Ovary (tissue), 3 donors: ENCODE data around the gene ARHGAP22.

Experiments
- EP300 ChIP-seq: sonication (generic); formaldehyde crosslinking; IDR thresholded peaks from one replicate; pipeline ENCODE4 v1.6.1; 2017; ENCODE audit warnings: antibody characterized with exemption
- POLR2A ChIP-seq: fragments of 450-650 bp; IDR thresholded peaks from one replicate; pipeline ENCODE4 v1.6.1; 2017; ENCODE audit warnings: antibody characterized with exemption, mild to moderate bottlenecking, moderate library complexity
- TF ChIP-seq, protein P1 (sequence below), 3 donors: fragments of 450-650 bp in 2 of 3; fragments of 200-600 bp in 1 of 3; IDR thresholded peaks; one replicate each; pipeline versions ENCODE4 v1.5.1 to v1.8.0; 2016 to 2022; ENCODE audit warnings: antibody characterized with exemption in 3 of 3, mild to moderate bottlenecking in 1 of 3
- donor health status: DM: no; HTN: no; CAD: no.

DNA sequence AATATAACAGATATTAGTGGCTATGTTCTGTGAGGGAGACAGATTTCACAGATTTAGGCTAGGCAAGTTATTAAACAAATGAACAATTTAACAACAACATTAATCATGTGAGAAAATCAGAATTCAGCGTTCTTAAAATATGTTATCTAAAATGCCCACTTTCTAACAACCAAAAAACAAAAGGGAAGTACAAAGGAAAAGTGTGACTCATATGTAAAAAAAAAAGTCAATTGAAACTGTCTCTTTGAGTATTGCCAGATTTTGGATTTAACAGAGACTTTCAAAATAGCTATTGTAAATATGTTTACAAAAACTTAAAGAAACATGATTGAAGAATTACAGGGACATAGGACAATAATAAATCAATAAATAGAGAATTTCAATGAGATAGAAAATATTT, 34.8 kb upstream of the ARHGAP22 start:
- TF ChIP-seq, protein P1, sequence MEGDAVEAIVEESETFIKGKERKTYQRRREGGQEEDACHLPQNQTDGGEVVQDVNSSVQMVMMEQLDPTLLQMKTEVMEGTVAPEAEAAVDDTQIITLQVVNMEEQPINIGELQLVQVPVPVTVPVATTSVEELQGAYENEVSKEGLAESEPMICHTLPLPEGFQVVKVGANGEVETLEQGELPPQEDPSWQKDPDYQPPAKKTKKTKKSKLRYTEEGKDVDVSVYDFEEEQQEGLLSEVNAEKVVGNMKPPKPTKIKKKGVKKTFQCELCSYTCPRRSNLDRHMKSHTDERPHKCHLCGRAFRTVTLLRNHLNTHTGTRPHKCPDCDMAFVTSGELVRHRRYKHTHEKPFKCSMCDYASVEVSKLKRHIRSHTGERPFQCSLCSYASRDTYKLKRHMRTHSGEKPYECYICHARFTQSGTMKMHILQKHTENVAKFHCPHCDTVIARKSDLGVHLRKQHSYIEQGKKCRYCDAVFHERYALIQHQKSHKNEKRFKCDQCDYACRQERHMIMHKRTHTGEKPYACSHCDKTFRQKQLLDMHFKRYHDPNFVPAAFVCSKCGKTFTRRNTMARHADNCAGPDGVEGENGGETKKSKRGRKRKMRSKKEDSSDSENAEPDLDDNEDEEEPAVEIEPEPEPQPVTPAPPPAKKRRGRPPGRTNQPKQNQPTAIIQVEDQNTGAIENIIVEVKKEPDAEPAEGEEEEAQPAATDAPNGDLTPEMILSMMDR (IDR thresholded peaks at IDR 0.05) = no peak
- no peak for TF ChIP-seq POLR2A
- no peak for TF ChIP-seq EP300
